Activated T-helper 1 cell treated with anti-CD3 and anti-CD28 coated beads, Interleukin-2, amount 50 U/mL, for 16 hours (primary cell): ENCODE results near the gene CMAS.
A peak's percentile ranks its signal among the peaks of the same experiment; 100 is the strongest.
"Not testable (repeated sequence)": the region's sequence is repeated elsewhere in the genome, so short reads cannot be mapped to it uniquely, and the experiment has no call there.

Experiments
- DNase-seq, 2 donors: peaks; one replicate each; pipeline ENCODE4 v3.0.0-alpha.2; 2020; ENCODE audit warnings: low read depth in 1 of 2, low spot score in 1 of 2

CMAS gene

GRCh38 chr12:22046968-22047390 is 961 bp downstream of the CMAS start:
- no peak for DNase-seq

- DNase-seq: no peak
Measured at GRCh38 chr12:22047494-22047893, 1.5 kb downstream of the CMAS start.

- no peak for DNase-seq
Measured at GRCh38 chr12:22048351-22049041, 2.5 kb downstream of the CMAS start.

GRCh38 chr12:22050078-22050477 is 4.1 kb downstream of the CMAS start:
- no peak for DNase-seq

GRCh38 chr12:22051114-22051698 is 5.2 kb downstream of the CMAS start:
- DNase-seq: no peak

- not testable (repeated sequence) for DNase-seq
Measured at GRCh38 chr12:22052994-22053393, 7.0 kb downstream of the CMAS start.

- no peak for DNase-seq
Measured at GRCh38 chr12:22054155-22054554, 8.1 kb downstream of the CMAS start.

GRCh38 chr12:22056607-22057006 is 10.6 kb downstream of the CMAS start:
- DNase-seq: no peak

GRCh38 chr12:22059976-22060647 is 14.1 kb downstream of the CMAS start:
- no peak for DNase-seq

- DNase-seq: no peak
Measured at GRCh38 chr12:22064968-22065367, 18.9 kb downstream of the CMAS start.

GRCh38 chr12:22066310-22066709 is 20.3 kb downstream of the CMAS start:
- no peak for DNase-seq

- DNase-seq: no peak
Measured at GRCh38 chr12:22069851-22070250, 23.8 kb downstream of the CMAS start.

- DNase-seq: no peak
Measured at GRCh38 chr12:22082190-22082701, 36.2 kb downstream of the CMAS start.

- no peak for DNase-seq
Measured at GRCh38 chr12:22083167-22083566, 37.1 kb downstream of the CMAS start.

- no peak for DNase-seq
Measured at GRCh38 chr12:22084852-22085251, 38.8 kb downstream of the CMAS start.

- DNase-seq: no peak
Measured at GRCh38 chr12:22088886-22089285, 42.9 kb downstream of the CMAS start.

- no peak for DNase-seq
Measured at GRCh38 chr12:22089486-22089885, 43.5 kb downstream of the CMAS start.

GRCh38 chr12:22099062-22099461 is 53.0 kb downstream of the CMAS start:
- DNase-seq: not testable (repeated sequence)

- DNase-seq: peak in 1 of 2 donors; percentile 11
Measured at GRCh38 chr12:22100958-22101748, 55.1 kb downstream of the CMAS start.

GRCh38 chr12:22101749-22102243 is 55.8 kb downstream of the CMAS start:
- DNase-seq: no peak

GRCh38 chr12:22103418-22103817 is 57.4 kb downstream of the CMAS start:
- DNase-seq: no peak
